K562 (cell line): ENCODE results near the gene TSPAN1. TPM values are rescaled to one million over a fixed set of nuclear protein-coding genes. Genes with fewer than 3 reads are reported as not detected.

Source experiments
- ELF1 ChIP-seq: fragments of 200-800 bp; sonication (Bioruptor generic); IDR thresholded peaks from 2 replicates; pipeline ENCODE4 v1.6.1; 2016; ENCODE audit warnings: missing genetic modification characterization, missing compliant biosample characterization
- ESRRA ChIP-seq: fragments of 450-650 bp; IDR thresholded peaks from 2 replicates; pipeline ENCODE4 v1.6.1; 2014; ENCODE audit warnings: low read depth, mild to moderate bottlenecking, moderate library complexity, borderline replicate concordance
- ETV5 ChIP-seq: sonication (generic); formaldehyde crosslinking; IDR thresholded peaks from 2 replicates; pipeline ENCODE4 v1.4.0; 2020; ENCODE audit warnings: low read depth, mild to moderate bottlenecking, missing genetic modification reagents
- EZH2 ChIP-seq: IDR thresholded peaks from 2 replicates; pipeline ENCODE4 v1.6.1; 2012; ENCODE audit warnings: low read depth, mild to moderate bottlenecking, inconsistent platforms, low read length, borderline replicate concordance
- FOS ChIP-seq: IDR thresholded peaks from 3 replicates; pipeline ENCODE4 v1.6.1; 2011; ENCODE audit not compliant: insufficient read length; ENCODE audit errors: extremely low read depth
- FOXK2 ChIP-seq, 2 experiments: fragments of 450-650 bp; IDR thresholded peaks in 1 of 2; conservative IDR thresholded peaks in 1 of 2; 2 replicates each; pipeline ENCODE4 v1.6.1; 2016; ENCODE audit warnings: low read depth in 2 of 2, mild to moderate bottlenecking in 1 of 2
- HLTF ChIP-seq: fragments of 450-650 bp; IDR thresholded peaks from 2 replicates; pipeline ENCODE4 v1.6.1; 2016
- PHB2 ChIP-seq: fragments of 450-650 bp; IDR thresholded peaks from 2 replicates; pipeline ENCODE4 v1.6.1; 2017; ENCODE audit warnings: low read depth
- PHTF2 ChIP-seq: fragments of 250-450 bp; sonication (Bioruptor Pico); IDR thresholded peaks from 2 replicates; pipeline ENCODE4 v1.5.0; 2021; ENCODE audit warnings: mild to moderate bottlenecking
- RBM14 ChIP-seq: fragments of 200-400 bp; formaldehyde crosslinking; IDR thresholded peaks from 2 replicates; pipeline ENCODE4 v1.6.1; 2018; ENCODE audit warnings: low read depth, mild to moderate bottlenecking, low read length, moderate library complexity, borderline replicate concordance; ENCODE audit not compliant: insufficient read depth
- SMAD3 ChIP-seq: fragments of 450-650 bp; formaldehyde crosslinking; conservative IDR thresholded peaks from 2 replicates; pipeline ENCODE4 v1.4.0; 2020; ENCODE audit warnings: mild to moderate bottlenecking
- TBL1XR1 ChIP-seq, 2 experiments: IDR thresholded peaks; 2 replicates each; pipeline ENCODE4 v1.6.1; 2012; ENCODE audit warnings: improper control_type of control experiment in 2 of 2, low read length in 2 of 2, mild to moderate bottlenecking in 1 of 2
- TRIM24 ChIP-seq, 2 experiments: fragments of 450-650 bp; IDR thresholded peaks; 2 replicates each; pipeline ENCODE4 v1.6.1; 2016
- ZNF12 ChIP-seq: sonication (generic); formaldehyde crosslinking; IDR thresholded peaks from 2 replicates; pipeline ENCODE4 v1.4.0; 2020; ENCODE audit warnings: mild to moderate bottlenecking, missing genetic modification reagents
- ZNF316 ChIP-seq: fragments of 450-650 bp; IDR thresholded peaks from 2 replicates; pipeline ENCODE4 v1.6.1; 2016
- ZNF561 ChIP-seq: fragments of 450-650 bp; formaldehyde crosslinking; conservative IDR thresholded peaks from 2 replicates; pipeline ENCODE4 v1.4.0; 2020; ENCODE audit warnings: mild to moderate bottlenecking, moderate library complexity
- polyA plus RNA-seq, 8 experiments: library from polyadenylated mRNA; depleted of rRNA in 4 of 8; stranded (reverse) in 5 of 8; unstranded in 3 of 8; fragments of >200 nt; fragmentation: Nextera tagmentation in 2 of 8; fragmentation: Illumina TruSeq in 1 of 8; extraction: Ambion mirVana in 2 of 8; extraction: Trizol in 1 of 8; gene quantifications; 2 replicates each; pipeline versions ENCODE4 v1.2.1 to v1.2.3, GENCODE V29; 2011 to 2014; ENCODE audit warnings: inconsistent platforms in 1 of 8, missing spikeins in 1 of 8
- total RNA-seq, 7 experiments: library from RNA; depleted of rRNA in 6 of 7; stranded (reverse); fragments of >200 nt in 6 of 7; fragmentation: Illumina TruSeq in 2 of 7; extraction: Trizol in 2 of 7; gene quantifications; 2 replicates each; pipeline versions ENCODE4 v1.2.1 to v1.2.3, GENCODE V29; 2011 to 2021; ENCODE audit warnings: low replicate concordance in 1 of 7
- TF ChIP-seq, protein P1 (sequence below), 2 experiments: fragments of 450-650 bp; IDR thresholded peaks; 2 replicates each; pipeline ENCODE4 v1.6.1; 2016; ENCODE audit warnings: mild to moderate bottlenecking in 2 of 2, borderline replicate concordance in 1 of 2, low read depth in 1 of 2, moderate library complexity in 1 of 2
- TF ChIP-seq, protein P2 (sequence below): sonication (generic); formaldehyde crosslinking; IDR thresholded peaks from 2 replicates; pipeline ENCODE4 v1.8.0; 2023; ENCODE audit warnings: mild to moderate bottlenecking, missing genetic modification reagents

TSPAN1 gene
- total and polyA plus RNA-seq, 9 of the 15 experiments (the other 6 are each of a cell fraction or from before 2014, with no cell fraction given): 0.58 TPM; not detected in 8

DNA sequence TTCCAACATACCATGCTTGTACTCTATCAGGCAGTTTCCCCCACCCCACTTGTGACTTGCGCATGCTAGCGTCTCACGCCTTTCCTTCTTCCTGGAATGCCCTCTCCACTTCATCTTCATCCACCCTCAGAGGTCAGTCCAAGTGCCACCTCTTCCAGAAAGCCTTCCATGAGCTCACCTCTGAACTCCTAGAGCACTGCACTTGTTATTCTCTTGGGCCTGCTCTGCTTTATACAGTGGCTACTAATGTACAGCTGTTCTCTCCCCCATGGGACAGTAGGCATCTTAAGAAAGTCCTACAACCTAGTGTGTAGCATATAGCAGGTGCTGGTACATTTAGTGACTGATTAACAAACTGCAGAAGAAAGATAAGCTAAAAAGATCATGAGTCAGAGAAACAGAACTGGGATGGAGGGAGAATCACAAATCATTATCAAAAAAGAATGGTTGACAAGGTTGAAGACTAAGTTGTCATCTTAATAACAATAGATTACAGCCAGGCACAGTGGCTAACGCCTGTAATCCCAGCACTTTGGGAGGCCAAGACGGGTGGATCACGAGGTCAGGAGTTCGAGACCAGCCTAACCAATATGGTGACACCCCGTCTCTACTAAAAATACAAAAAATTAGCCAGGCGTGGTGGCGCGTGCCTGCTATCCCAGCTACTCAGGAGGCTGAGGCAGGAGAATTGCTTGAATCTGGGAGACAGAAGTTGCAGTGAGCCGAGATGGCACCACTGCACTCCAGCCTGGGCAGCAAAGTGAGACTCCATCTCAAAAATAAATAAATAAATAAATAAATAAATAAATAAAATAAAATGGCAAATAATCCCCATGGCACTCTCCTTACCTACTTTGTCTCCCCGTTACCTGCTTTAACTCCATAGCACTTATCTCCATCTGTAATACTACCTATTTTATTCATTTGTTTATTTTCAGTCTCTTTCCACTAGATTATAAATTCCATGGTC, 16.3 kb upstream of the TSPAN1 start (continued):
- TF ChIP-seq, protein P1, sequence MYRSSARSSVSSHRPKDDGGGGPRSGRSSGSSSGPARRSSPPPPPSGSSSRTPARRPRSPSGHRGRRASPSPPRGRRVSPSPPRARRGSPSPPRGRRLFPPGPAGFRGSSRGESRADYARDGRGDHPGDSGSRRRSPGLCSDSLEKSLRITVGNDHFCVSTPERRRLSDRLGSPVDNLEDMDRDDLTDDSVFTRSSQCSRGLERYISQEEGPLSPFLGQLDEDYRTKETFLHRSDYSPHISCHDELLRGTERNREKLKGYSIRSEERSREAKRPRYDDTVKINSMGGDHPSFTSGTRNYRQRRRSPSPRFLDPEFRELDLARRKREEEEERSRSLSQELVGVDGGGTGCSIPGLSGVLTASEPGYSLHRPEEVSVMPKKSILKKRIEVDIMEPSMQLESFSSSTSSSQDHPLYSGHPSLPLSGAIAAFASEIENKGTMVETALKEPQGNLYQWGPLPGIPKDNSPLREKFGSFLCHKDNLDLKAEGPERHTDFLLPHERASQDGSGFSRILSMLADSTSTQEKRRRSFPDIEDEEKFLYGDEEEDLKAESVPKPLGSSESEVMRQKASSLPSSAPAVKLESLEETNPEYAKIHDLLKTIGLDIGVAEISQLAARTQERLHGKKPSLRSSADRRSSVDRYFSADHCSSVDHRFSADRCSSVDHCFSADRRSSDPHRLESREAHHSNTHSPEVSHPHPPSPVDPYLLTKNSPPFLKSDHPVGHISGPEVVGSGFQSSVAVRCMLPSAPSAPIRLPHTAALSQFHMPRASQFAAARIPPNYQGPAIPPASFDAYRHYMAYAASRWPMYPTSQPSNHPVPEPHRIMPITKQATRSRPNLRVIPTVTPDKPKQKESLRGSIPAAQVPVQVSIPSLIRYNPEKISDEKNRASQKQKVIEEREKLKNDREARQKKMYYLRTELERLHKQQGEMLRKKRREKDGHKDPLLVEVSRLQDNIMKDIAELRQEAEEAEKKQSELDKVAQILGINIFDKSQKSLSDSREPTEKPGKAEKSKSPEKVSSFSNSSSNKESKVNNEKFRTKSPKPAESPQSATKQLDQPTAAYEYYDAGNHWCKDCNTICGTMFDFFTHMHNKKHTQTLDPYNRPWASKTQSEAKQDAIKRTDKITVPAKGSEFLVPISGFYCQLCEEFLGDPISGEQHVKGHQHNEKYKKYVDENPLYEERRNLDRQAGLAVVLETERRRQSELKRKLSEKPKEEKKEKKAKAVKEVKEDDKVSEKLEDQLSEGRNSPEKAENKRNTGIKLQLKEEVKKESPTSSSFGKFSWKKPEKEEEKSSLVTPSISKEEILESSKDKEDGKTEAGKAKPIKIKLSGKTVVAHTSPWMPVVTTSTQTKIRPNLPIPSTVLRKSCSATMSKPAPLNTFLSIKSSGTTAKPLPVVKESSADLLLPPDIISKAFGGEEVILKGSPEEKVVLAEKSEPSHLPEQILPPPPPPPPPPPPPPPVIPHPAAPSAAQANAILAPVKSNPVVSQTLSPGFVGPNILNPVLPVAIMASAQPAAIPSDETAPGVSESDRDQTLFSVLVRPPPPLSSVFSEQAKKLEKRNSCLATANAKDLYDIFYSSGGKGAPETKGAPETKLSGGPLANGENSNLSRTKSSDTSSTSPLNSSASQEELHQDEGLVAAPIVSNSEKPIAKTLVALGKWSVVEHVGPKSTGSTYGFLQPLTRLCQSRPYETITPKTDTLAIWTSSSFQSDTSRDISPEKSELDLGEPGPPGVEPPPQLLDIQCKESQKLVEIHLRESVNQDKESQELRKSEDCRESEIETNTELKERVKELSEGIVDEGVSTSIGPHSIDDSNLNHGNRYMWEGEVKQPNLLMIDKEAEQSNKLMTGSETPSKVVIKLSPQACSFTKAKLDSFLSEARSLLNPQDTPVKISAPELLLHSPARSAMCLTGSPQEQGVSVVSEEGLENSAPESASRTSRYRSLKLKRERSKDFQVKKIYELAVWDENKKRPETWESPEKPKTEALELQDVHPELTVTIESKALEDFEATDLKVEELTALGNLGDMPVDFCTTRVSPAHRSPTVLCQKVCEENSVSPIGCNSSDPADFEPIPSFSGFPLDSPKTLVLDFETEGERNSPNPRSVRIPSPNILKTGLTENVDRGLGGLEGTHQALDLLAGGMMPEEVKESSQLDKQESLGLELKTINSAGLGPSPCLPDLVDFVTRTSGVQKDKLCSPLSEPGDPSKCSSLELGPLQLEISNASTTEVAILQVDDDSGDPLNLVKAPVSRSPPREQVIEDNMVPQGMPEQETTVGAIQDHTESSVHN (IDR thresholded peaks at IDR 0.05; ENCODE audit: borderline replicate concordance in 1 of 2, low read depth in 1 of 2): peak in 1 of 2 experiments; percentile 73; a peak in 1 of 4 replicates
- TF ChIP-seq TBL1XR1 (IDR thresholded peaks at IDR 0.05; ENCODE audit: low read length in 2 of 2) (peak; percentile 48 to 95; a peak in 3 of 4 replicates), FOS (peak; percentile 50), ZNF12 (CRISPR knock-in tag) (peak; percentile 31; the same call in 1 of the 2 replicates), ESRRA (peak; percentile 63; the same call in 1 of the 2 replicates), EZH2 (no peak), SMAD3 (CRISPR knock-in tag) (0 out of 2 replicates have a peak, but pooled peaks have one; percentile 42), ETV5 (peak; percentile 73; the same call in 1 of the 2 replicates), ZNF316 (peak; percentile 97), FOXK2 (conservative IDR thresholded peaks at IDR 0.05 in 1 of 2, IDR thresholded peaks at IDR 0.05 in 1 of 2; ENCODE audit: low read depth in 2 of 2) (peak; percentile 80 to 81; a peak in 3 of 4 replicates), RBM14 (no peak), ELF1 (tag) (no peak), PHTF2 (no peak), PHB2 (peak; percentile 97), HLTF (peak; percentile 92), TRIM24 (IDR thresholded peaks at IDR 0.05) (peak; percentile 99), ZNF561 (CRISPR knock-in tag) (no peak)
- TF ChIP-seq, protein P2, sequence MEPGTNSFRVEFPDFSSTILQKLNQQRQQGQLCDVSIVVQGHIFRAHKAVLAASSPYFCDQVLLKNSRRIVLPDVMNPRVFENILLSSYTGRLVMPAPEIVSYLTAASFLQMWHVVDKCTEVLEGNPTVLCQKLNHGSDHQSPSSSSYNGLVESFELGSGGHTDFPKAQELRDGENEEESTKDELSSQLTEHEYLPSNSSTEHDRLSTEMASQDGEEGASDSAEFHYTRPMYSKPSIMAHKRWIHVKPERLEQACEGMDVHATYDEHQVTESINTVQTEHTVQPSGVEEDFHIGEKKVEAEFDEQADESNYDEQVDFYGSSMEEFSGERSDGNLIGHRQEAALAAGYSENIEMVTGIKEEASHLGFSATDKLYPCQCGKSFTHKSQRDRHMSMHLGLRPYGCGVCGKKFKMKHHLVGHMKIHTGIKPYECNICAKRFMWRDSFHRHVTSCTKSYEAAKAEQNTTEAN (CRISPR knock-in tag): 0 out of 2 replicates have a peak, but pooled peaks have one; percentile 68
